HepG2 (cell line): Measurements from ENCODE around the gene NT5DC2. TPM values are rescaled to one million over a fixed set of nuclear protein-coding genes. Genes with fewer than 3 reads are reported as not detected.

Experiments
- ATAC-seq: fragments of 200-7000 bp; cut with Tn5 transposase; 3 replicates; pipeline ENCODE4 v1.9.1; 2020; ENCODE audit warnings: mild to moderate bottlenecking, moderate library complexity
- BruUV-seq: library from RNA; stranded (reverse); fragments of 400-500 nt; replicated peaks from 2 replicates; lab custom pipeline; 2021; lab: Mats Ljungman, UMichigan
- CTCF ChIA-PET: fragments of 300-600 bp; formaldehyde crosslinking; extraction: SDS; loops from one replicate; lab custom pipeline; 2021; ENCODE audit warnings: low total read pairs, inconsistent platforms, low intra/inter-chr PET ratio; lab: Yijun Ruan, JAX
- POLR2A ChIA-PET: fragments of 350-600 bp; sonication (Branson Sonifier 250); formaldehyde crosslinking; loops from one replicate; lab custom pipeline; 2020; ENCODE audit warnings: antibody characterized with exemption, inconsistent platforms; lab: Yijun Ruan, JAX
- DNase-seq: peaks from one replicate; pipeline ENCODE4 v3.0.0-alpha.2; 2015; ENCODE audit warnings: low spot score
- FAIRE-seq: peaks from 3 replicates; lab custom pipeline; 2011; peaks lifted over from hg19 to GRCh38; lab: Jason Lieb, UNC
- H2AFZ ChIP-seq: one replicate; pipeline ENCODE4 v1.6.1; 2011; ENCODE audit warnings: low read length, inconsistent platforms
- H3K27ac ChIP-seq: fragments of 300-600 bp; 3 replicates; pipeline ENCODE4 v1.8.0; 2011; ENCODE audit warnings: mixed run types, mild to moderate bottlenecking, mixed read lengths, low read length, inconsistent platforms; ENCODE audit not compliant: insufficient read depth; ENCODE audit errors: extremely low read length
- H3K27me3 ChIP-seq, 2 experiments: fragments of 200-600 bp in 1 of 2; 2 replicates in 1 of 2; 3 replicates in 1 of 2; pipeline versions ENCODE4 v1.6.0 to v1.8.0; 2011; ENCODE audit warnings: low read length in 2 of 2, mild to moderate bottlenecking in 2 of 2, moderate library complexity in 2 of 2, inconsistent platforms in 1 of 2; ENCODE audit not compliant: insufficient read depth in 2 of 2, control insufficient read depth in 1 of 2
- H3K36me3 ChIP-seq, 2 experiments: fragments of 200-600 bp in 1 of 2; replicated peaks in 1 of 2; 2 replicates in 1 of 2; 3 replicates in 1 of 2; pipeline versions ENCODE4 v1.5.1 to v1.8.0; 2011; ENCODE audit warnings: low read length in 2 of 2, inconsistent platforms in 1 of 2; ENCODE audit not compliant: insufficient read depth in 2 of 2, control insufficient read depth in 1 of 2
- H3K4me1 ChIP-seq: 2 replicates; pipeline ENCODE4 v1.5.1; 2012; ENCODE audit warnings: low read length, inconsistent platforms; ENCODE audit not compliant: insufficient read depth
- H3K4me2 ChIP-seq: 2 replicates; pipeline ENCODE4 v1.6.0; 2011; ENCODE audit warnings: low read depth, low read length, inconsistent platforms
- H3K4me3 ChIP-seq, 3 experiments: fragments of 200-600 bp in 1 of 3; sonication (generic), shearing (Covaris generic) in 1 of 3; replicated peaks in 1 of 3; 2 replicates each; pipeline ENCODE4 v1.5.1; 2011 to 2016; ENCODE audit warnings: low read length in 3 of 3, inconsistent platforms in 2 of 3, low read depth in 2 of 3, mild to moderate bottlenecking in 2 of 3, control low read depth in 1 of 3, mixed read lengths in 1 of 3; ENCODE audit not compliant: insufficient read depth in 1 of 3
- H3K79me2 ChIP-seq: one replicate; pipeline ENCODE4 v1.6.1; 2011; ENCODE audit warnings: low read length, inconsistent platforms; ENCODE audit not compliant: insufficient read depth
- H3K9ac ChIP-seq: 2 replicates; pipeline ENCODE4 v1.6.0; 2011; ENCODE audit warnings: mild to moderate bottlenecking, low read depth, low read length, inconsistent platforms; ENCODE audit not compliant: insufficient read depth
- H3K9me3 ChIP-seq: 2 replicates; pipeline ENCODE4 v1.5.1; 2012; ENCODE audit warnings: mild to moderate bottlenecking, low read length
- H4K20me1 ChIP-seq: 2 replicates; pipeline ENCODE4 v1.6.0; 2011; ENCODE audit warnings: inconsistent platforms, mild to moderate bottlenecking, low read length, moderate library complexity; ENCODE audit not compliant: insufficient read depth
- FOXP4 ChIP-seq: sonication (generic); formaldehyde crosslinking; IDR thresholded peaks from 2 replicates; pipeline ENCODE4 v1.4.0; 2020; ENCODE audit warnings: missing genetic modification reagents
- MAFK ChIP-seq, 2 experiments: IDR thresholded peaks in 1 of 2; conservative IDR thresholded peaks in 1 of 2; 2 replicates each; pipeline ENCODE4 v1.6.1; 2011; ENCODE audit warnings: improper control_type of control experiment in 2 of 2, low read length in 2 of 2
- ZNF281 ChIP-seq: sonication (generic); formaldehyde crosslinking; IDR thresholded peaks from 2 replicates; pipeline ENCODE4 v1.4.0; 2020; ENCODE audit warnings: missing genetic modification reagents, borderline replicate concordance
- ZNF740 ChIP-seq: sonication (generic); formaldehyde crosslinking; IDR thresholded peaks from 2 replicates; pipeline ENCODE4 v1.4.0; 2020; ENCODE audit warnings: missing genetic modification reagents
- WGBS: methylation state at CpG from one replicate; pipeline ENCODE4 v1.1.6; 2017; ENCODE audit warnings: low lambda C conversion rate; 5-methylcytosine and 5-hydroxymethylcytosine counted together
- in situ Hi-C: cut with HindIII; loops from 2 replicates; pipeline ENCODE4 v1.10.0; 2017; ENCODE audit warnings: low pct_unique_long_range_greater_than_20kb; ENCODE audit not compliant: extremely low pct_ligation_motif_present
- intact Hi-C: fragments of 100-400 bp; cut with micrococcal nuclease; formaldehyde crosslinking; loops from one replicate; pipeline ENCODE4 v1.10.0; 2022; ENCODE audit not compliant: unreplicated experiment
- polyA plus RNA-seq, 8 experiments: library from polyadenylated mRNA; depleted of rRNA in 3 of 8; stranded (reverse) in 7 of 8; unstranded in 1 of 8; fragments of >200 nt; fragmentation: Illumina TruSeq in 4 of 8; extraction: Trizol in 4 of 8; gene quantifications; 2 replicates each; pipeline versions ENCODE4 v1.2.1 to v1.2.3, GENCODE V29; 2011 to 2016; ENCODE audit warnings: low read depth in 4 of 8, missing spikeins in 1 of 8, mixed read lengths in 1 of 8; ENCODE audit not compliant: insufficient read depth in 1 of 8
- total RNA-seq, 5 experiments: library from RNA; depleted of rRNA; stranded (reverse); fragments of >200 nt; fragmentation: Illumina TruSeq; extraction: Trizol; gene quantifications; 2 replicates each; pipeline ENCODE4 v1.2.3, GENCODE V29; 2016; ENCODE audit warnings: low read depth in 1 of 5

The NT5DC2 gene
- total and polyA plus RNA-seq, 2 of the 13 experiments (the other 11 are each of a cell fraction or from before 2014, with no cell fraction given) = 131 to 240 TPM

GRCh38 chr3:52503788-52504424 is 29.8 kb downstream of the NT5DC2 start:
- no peaks in the 10 kb centered on the region for H3K79me2 ChIP-seq
- in situ Hi-C loops = no loop called here
- H3K9me3 ChIP-seq = no peaks in the 10 kb centered on the region
- POLR2A ChIA-PET = no interaction called here
- DNase-seq (no peak), ATAC-seq (no peak), FAIRE-seq (no peak)
- H3K4me3 ChIP-seq = no peak overlapping the region
- no peaks in the 10 kb centered on the region for H3K36me3 ChIP-seq
- H3K4me2 ChIP-seq = no peak overlapping the region; the same call in 1 of the 2 replicates
- no peaks in the 10 kb centered on the region for H4K20me1 ChIP-seq
- BruUV-seq = no TSS peak
- CTCF ChIA-PET = no interaction called here
- H3K27me3 ChIP-seq = peaks cover 8 to 52% of the 10 kb centered on the region in 2 experiments; a peak in 4 of 5 replicates
- H3K27ac ChIP-seq = no peak overlapping the region
- WGBS = 10% methylated on average over 8 of the region's 23 CpGs
- intact Hi-C loops = no loop called here
- no peak overlapping the region for H3K9ac ChIP-seq
- no peak overlapping the region for H2AFZ ChIP-seq
- 0 out of 2 replicates have a peak, but pooled peaks have one; percentile 46 for TF ChIP-seq ZNF740 (CRISPR knock-in tag)
- TF ChIP-seq FOXP4 (CRISPR knock-in tag) = no peak
- 0 out of 2 replicates have a peak, but pooled peaks have one; percentile 38 for TF ChIP-seq ZNF281
- no peak for TF ChIP-seq MAFK (conservative IDR thresholded peaks at IDR 0.05 in 1 of 2, IDR thresholded peaks at IDR 0.05 in 1 of 2; ENCODE audit: low read length in 2 of 2)
- peaks cover 19% of the 10 kb centered on the region for H3K4me1 ChIP-seq
